GM19372 (cell line): ENCODE measurements around the gene MLST8.
"Not testable (repeated sequence)": the region's sequence is repeated elsewhere in the genome, so short reads cannot be mapped to it uniquely, and the experiment has no call there.

Experiments
- ATAC-seq: cut with Tn5 transposase; IDR thresholded peaks from one replicate; pipeline ENCODE4 v1.9.1; 2021; ENCODE audit warnings: mild to moderate bottlenecking, low read depth, moderate library complexity; ENCODE audit not compliant: unreplicated experiment

Gene MLST8

DNA sequence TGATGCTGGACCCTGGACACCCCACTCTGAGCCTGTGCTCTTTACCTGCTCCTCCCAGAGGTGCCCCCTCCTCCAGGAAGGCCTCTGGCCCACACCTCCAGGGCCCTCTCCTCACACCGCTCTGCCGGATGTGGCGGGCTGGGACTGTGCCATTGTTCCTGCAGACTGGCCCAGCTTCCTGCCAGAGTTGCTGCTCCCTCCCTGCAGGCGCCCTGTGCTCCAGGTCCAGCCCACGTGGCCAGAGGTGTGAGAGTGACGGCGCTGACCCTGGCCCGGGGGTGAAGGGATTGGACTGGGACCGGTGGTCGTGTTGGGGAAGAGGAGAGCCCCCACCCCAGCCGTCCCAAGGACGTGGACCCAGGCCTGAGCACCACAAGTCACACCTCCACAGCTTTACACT, 23.8 kb downstream of the MLST8 start:
- ATAC-seq: no peak

DNA sequence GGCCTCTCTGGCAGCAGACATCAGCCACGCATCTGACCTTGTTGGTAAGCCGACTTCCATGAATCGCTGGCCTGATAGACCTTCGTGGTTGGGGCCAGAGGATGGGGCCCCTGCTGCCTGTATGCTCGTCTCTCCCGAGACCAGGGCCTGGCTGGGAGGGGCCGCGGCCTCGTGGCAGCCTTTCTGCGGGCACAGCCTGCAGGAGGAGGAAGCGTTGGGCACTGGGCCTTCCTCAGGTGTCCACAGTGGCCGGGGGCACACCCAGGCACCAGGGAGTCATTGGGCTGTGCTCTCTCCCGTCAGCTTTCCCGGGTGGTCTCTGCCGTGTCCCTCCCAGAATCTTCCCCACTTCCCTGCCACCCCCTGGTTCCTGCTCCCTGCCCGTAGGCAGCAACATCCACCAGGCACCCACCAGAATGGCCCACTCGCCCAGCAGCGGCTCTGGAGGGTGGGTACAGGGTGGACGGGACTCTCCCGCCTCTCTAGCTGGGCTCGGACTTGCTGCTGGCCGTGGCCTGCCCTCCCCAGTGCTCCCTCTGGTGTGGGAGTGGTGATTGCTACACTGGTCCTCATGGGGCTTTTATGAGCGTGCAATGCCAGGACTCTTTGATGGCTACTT, 24.5 kb downstream of the MLST8 start:
- ATAC-seq: no peak

DNA sequence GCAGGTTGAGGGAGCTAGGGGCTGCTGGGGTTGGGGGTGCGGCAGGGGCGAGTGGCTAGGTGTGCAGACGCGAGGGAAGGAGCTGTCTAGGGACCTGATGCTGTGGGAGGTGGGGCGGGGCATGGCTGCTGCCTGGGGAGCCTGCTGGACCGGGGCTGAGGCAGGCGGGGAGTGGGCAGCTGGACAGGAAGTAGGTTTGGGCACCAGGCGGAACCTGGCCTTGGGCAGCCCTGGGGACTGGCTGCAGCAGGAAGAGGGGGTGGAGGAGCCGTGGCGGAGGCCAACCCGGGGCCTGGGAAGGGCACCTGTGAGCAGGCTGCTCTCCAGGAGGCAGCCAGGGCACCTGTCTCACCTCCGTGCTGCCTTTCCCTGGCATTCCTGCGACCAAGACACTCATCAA, 25.1 kb downstream of the MLST8 start:
- ATAC-seq: no peak

DNA sequence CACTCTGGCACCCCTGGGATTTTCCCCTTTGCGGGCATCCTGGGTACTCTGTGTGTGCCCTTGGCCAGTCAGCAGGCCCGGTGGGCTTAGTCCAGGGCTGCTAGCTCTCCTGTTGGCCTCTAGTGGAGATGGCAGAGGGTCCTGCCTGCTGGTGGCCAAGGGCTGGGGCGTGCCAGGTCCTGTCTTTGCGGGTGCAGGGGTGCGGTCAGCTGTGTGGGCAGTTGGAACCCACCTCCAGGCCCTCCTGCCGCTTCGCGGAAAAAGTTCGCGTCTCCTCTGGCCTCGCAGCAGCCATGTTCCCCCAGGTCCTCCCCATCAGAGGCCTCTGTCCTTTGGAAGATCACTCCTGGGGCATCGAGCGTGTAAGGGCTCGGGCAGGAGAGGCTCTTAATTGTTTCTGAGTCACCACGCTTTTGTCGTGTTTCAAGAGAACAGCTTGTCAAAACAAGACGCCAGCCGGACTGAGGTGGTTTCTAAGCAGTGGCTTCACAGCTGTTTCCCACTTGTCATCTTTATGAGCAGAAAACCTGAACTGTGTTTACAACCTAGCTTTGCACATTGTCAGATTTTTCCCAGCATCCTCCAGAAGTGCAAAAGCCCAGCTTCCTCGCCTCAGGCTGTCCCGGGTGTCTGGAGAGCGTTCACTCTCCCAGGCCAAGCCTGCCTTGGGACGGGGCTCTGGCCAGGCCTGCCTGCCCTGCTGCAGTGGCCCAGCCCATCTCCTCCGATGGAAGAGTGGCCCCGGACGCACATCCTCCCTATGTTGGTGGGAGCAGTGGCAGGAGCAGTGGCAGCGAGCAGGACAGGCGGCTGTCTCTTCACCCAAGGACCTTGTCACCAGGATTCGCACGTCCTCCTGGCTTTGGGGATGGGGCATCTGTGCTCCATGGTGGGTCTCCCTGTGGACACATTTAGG, 26.0 kb downstream of the MLST8 start:
- no peak for ATAC-seq

DNA sequence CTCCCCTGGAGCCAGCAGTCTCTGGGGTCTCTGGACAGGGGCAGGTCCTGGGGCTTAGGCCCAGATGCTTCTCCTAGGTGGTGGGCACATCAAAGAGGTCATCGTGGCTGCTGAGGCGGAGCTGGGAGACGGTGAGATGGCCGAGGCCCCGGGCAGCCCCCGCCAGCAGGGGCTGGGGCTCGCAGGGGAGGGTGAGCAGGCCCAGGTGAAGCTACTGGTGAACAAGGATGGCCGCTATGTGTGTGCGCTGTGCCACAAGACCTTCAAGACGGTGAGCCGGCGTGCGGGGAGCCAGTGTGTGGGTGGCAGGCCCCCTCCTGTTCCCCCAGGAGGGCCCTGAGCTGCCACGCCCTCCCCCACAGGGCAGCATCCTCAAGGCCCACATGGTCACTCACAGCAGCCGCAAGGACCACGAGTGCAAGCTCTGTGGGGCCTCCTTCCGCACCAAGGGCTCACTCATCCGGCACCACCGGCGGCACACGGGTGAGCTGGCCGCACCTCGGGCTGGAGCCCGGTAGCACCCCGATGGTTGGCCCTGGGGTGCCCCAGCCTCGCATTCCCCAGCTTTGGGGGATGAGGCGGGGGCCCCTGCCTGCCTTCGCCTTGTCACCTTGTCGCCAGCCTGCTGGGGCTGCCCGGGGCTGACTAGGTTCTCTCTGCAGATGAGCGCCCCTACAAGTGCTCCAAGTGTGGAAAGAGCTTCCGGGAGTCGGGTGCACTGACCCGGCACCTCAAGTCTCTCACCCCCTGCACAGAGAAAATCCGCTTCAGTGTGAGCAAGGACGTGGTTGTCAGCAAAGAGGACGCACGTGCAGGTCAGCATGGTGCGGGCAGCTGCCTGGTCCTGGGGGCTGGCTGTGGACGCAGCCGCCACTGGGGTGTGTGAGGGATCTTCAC, 27.1 kb downstream of the MLST8 start:
- ATAC-seq: no peak

DNA sequence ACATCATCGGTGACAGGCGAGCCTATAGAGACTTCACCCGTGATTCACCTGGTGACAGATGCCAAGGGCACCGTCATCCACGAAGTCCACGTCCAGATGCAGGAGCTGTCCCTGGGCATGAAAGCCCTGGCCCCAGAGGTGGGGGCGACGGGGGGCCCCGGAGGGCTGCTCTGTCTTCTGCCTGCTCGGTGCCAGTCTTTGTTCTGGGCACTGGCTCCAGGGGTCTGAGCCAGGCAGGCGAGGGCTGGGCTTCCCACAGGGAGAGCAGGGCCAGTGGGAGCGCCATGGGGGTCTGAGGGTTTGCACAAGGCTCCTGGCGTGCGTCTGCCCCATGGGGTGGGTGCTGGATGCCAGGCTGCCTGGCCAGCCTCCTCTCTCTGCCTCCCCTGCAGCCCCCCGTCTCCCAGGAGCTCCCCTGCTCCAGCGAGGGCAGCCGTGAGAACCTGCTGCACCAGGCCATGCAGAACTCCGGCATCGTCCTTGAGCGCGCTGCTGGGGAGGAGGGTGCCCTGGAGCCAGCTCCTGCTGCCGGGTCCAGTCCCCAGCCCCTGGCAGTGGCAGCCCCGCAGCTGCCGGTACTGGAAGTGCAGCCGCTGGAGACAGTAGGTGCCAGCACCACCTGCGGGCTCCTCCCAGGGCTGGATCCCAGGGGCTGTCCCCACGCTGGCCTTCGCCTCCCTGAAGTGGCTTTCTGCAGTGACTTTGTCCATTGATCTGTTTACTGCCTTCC, 28.0 kb downstream of the MLST8 start:
- ATAC-seq: no peak

DNA sequence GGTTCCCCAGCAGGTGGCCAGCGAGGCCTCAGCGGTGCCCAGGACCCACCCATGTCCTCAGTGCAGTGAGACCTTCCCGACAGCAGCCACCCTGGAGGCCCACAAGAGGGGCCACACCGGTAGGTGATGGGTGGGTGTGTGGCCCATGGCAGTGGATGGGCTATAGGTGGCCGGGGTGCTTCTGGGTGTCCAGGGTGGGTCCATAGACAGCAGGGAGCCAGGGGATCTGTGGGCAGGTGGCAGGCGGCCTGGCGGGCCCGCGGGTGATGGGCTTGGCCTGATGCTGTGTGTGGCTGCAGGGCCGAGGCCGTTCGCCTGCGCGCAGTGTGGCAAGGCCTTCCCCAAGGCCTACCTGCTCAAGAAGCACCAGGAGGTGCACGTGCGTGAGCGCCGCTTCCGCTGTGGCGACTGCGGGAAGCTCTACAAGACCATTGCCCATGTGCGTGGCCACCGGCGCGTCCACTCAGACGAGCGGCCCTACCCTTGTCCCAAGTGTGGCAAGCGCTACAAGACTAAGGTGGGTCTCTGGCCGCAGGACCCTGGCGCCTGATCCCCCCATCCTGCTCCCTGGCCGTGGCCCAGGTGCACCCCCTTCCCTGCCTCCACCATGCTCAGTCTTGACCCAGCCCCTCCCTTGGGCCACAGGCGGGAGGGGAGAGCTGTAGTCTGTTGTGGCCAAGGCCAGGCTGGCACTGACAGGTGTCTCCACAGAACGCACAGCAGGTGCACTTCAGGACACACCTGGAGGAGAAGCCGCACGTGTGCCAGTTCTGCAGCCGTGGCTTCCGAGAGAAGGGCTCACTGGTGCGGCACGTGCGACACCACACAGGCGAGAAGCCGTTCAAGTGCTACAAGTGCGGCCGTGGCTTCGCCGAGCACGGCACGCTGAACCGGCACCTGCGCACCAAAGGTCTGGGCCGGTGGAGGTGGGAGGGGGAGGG, 28.9 kb downstream of the MLST8 start:
- ATAC-seq: no peak

DNA sequence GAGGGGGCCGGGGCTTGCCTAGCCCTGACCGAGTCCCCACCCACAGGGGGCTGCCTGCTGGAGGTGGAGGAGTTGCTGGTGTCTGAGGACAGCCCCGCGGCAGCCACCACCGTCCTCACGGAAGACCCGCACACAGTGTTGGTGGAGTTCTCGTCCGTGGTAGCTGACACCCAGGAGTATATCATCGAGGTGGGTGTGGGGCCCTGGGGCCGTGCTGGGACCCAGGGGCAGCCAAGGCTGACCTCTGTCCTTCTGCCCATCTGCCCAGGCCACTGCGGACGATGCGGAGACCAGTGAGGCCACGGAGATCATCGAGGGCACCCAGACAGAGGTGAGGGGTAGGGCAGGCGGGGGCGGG, 29.5 kb downstream of the MLST8 start:
- no peak for ATAC-seq

DNA sequence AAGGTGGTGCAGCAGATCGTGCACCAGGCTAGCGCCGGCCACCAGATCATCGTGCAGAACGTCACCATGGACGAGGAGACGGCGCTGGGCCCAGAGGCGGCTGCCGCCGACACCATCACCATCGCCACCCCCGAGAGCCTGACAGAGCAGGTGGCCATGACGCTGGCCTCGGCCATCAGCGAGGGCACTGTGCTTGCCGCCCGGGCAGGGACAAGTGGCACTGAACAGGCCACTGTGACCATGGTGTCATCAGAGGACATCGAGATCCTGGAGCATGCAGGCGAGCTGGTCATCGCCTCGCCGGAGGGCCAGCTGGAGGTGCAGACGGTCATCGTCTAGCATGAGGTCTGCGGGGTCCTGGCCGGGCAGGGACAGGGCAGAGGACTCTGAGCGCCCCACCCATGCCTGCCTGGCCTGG, 30.0 kb downstream of the MLST8 start:
- no peak for ATAC-seq

DNA sequence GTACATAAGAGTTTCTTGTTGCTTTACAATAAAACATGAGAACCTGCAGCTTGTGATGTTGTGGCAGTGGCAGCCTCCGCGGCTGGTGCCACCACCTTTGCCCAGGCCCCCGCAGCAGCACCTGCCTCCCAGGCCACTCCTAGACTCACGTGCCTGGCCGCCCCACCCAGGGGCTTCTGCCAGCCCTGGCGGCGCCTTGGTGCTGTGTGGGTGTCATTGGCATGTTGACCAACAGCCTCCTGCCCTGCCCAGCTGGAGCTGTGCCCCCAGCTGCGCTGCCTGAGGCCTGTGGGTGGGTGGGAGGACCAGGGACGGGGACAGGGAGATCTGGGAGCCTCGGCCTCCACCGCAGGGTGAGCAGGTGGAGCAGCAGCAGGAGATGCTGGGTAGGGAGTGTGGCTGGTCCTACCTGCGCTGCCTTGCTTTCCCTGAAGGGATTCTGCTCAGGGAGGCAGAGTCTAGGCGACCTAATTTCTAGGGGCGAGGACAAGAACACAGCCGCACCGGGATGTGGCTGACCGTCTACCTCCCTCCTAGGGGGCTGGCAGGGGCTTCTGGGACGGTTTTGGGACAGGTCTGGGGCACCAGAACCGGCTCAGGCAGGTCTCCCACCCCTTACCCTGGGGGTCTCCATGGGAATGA, 30.6 kb downstream of the MLST8 start:
- ATAC-seq: no peak

DNA sequence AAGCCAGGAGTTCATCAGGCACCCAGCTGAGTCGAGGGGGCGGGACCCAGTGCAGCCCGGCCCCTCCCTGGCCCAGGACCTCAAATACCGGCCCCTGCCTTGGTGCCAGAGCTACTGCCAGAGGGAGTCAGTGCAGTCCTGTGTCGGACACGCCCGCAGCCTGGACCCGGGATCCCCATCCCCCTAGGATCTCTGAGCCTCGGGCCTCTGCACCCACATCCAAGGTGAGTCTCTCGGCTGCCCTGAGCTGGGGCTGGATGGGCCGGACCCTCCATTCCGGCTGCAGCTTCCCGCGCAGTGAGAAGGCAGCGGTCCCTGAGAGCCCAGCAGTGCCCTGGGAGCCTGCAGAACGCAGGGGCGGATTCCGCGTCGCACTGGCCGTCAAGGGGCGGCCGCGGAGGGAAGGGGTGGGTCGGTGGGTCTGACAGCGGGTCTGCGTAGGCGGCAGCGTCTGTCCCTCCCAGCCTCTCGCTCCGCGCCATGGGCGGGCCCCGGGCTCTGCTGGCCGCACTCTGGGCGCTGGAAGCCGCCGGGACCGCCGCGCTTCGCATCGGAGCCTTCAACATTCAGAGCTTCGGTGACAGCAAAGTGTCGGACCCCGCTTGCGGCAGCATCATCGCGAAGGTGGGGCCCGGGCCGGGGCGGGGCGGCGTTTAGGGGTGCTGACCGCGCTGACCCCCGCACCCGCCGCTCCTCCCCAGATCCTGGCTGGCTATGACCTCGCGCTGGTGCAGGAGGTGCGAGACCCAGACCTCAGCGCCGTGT, 31.3 kb downstream of the MLST8 start, which contains the start of gene DNASE1L2:
DNASE1L2 (plus strand) TSS at position 108 of the 765 bp plus-strand sequence; CDS start at position 481, 373 bp downstream.
- ATAC-seq: no peak

DNA sequence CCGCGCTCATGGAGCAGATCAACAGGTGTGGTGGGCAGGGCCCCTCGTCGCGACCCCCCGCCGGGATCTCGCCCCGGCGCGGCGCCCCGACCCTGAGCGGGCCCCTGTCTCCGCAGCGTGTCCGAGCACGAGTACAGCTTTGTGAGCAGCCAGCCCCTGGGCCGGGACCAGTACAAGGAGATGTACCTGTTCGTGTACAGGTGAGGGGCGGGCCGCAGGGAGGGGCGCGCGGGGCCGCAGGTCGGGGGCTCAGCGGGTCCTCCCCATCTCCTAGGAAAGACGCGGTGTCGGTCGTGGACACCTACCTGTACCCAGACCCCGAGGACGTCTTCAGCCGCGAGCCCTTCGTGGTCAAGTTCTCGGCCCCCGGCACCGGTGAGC, 31.8 kb downstream of the MLST8 start:
- no peak for ATAC-seq

DNA sequence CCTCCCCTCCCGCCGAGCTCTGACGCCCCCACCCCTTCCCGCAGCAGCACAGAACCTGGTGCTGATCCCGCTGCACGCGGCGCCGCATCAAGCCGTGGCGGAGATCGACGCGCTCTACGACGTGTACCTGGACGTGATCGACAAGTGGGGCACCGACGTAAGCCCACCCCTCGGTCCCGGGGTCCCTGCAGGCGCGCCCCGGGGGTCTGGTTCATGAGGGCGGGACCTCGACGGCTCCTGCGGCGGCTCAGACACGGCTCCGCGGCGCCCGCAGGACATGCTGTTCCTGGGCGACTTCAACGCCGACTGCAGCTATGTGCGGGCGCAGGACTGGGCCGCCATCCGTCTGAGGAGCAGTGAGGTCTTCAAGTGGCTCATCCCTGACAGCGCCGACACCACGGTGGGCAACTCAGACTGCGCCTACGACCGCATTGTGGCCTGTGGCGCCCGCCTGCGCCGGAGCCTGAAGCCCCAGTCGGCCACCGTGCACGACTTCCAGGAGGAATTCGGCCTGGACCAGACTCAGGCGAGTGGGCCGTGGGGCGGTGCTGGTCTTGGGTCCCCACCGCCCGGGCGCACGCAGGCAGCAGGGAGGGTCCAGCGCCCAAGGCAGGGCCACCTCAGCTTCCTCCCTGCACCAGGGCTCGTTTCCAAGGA, 32.4 kb downstream of the MLST8 start:
- no peak for ATAC-seq

DNA sequence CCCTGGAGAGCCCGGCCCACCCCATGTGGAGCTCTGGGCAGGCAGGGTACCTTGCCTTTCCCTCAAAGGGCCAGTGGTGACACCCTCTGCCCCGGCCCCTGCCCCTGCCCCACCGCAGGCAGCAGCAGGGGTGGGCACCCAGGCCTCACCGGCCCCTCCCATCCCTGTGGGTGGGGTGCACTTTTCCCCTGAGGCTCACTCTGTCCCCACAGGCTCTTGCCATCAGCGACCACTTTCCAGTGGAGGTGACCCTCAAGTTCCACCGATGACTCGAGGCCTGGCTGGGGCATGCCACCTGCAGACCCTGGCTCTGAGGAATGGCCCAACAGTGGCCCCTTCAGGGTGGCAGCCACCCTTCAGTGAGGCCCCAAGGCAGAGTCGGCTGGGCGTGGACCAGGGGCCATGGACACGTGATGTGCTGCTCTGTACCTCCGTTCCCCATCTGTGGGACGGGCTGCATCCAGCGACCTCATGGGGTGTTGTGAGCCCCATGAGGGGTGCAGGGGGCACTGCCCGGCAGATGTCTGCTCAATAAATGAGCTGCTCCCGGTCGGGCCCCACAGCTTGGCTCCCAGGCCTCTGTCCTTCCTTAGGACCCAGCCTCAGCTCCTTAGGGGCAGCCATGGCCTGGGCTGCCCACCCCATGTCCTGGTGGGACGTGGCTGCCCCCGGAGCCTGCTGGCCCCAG, 33.0 kb downstream of the MLST8 start:
- no peak for ATAC-seq

DNA sequence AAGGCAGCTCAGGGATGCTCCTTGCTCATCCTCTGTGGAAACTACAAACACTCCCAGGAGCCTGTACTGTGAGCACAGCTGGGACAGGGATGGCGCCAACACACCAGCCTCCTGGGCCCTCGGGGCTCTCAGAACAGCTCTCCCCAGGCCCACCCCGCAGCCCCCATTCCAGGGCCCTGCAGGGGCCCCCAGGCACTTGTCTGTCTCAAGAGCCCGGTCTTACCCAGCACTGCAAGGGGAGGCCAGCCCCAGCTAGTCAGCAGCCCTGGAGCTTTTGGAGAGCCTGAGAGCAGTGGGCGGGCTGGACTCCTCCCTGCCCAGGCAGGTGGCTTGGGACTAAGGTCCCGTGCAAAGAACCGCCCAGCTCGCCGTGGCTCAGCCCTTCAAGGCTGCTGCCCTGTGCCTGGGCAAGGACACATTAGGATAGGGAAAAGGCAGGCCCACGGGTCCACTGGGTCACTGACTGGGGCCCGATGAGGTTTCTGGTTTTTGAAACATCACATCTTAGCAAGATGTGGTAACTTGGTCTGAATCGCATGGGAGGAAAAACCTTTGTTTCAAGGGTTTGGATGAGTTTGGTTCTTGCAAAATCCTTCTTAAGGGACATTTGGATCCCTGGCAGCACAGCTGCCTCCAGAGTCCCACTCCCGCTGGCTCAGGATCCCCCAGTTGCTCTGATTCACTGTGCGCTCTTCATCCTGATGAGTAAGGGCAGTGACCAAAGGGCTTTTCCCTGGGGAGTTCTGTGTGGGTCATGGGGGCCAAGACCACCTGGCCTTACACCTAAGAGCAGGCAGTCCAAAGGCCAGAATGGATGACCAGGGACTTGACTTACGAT, 33.8 kb downstream of the MLST8 start:
- ATAC-seq: no peak

DNA sequence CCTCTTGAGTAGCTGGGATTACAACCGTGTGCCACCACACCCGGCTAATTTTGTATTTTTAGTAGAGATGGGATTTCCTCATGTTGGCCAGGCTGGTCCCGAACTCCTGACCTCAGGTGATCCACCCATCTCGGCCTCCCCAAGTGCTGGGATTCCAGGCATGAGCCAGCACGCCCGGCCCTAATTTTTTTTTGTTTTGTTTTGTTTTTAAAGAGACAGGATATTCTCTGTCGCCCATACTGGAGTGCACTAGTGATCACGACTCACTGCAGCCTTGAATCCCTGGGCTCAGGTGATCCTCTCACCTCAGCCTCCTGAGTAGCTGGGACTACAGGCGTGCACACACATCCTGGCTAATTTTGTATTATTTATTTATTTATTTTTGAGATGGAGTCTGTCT, 35.1 kb downstream of the MLST8 start:
- not testable (repeated sequence) for ATAC-seq
